ENCODE data around the gene IFNB1. TPM values are rescaled to one million over a fixed set of nuclear protein-coding genes. Genes with fewer than 3 reads are reported as not detected.

Gene IFNB1
- total and polyA plus RNA-seq, 2 of the 4 experiments (the other 2 are of a cell fraction): not detected

GRCh38 chr9:21081451-21081850 is 3.7 kb upstream of the IFNB1 start:
- H2BK15ac ChIP-seq (ENCODE audit: low read depth, low read length): no peak overlapping the region
- ATAC-seq (ENCODE audit: low read depth) (no peak), DNase-seq (no peak)
- H3K27me3 ChIP-seq (ENCODE audit: control insufficient read depth, insufficient read depth, low read length): no peaks in the 10 kb centered on the region; the same call in 1 of the 2 replicates
- intact Hi-C loops (cut with micrococcal nuclease): no loop called here
- H3K18ac ChIP-seq (ENCODE audit: low read depth, low read length): no peak overlapping the region
- in situ Hi-C loops (cut with MboI; ENCODE audit: low sequenced_read_pairs): no loop called here
- H3K36me3 ChIP-seq (ENCODE audit: control insufficient read depth, insufficient read depth, low read length): no peaks in the 10 kb centered on the region
- no CpG with 5 or more reads among the region's 2 CpGs for WGBS, 2 experiments (ENCODE audit: extremely low coverage in 2 of 2, insufficient read length in 1 of 2)
- no peak overlapping the region for H3K23ac ChIP-seq (ENCODE audit: low read depth, low read length)
- H2BK120ac ChIP-seq (ENCODE audit: low read depth, low read length): no peak overlapping the region
- H4K8ac ChIP-seq (ENCODE audit: low read depth in 2 of 2, low read length in 2 of 2): no peak overlapping the region
- no peak overlapping the region for H2BK20ac ChIP-seq (ENCODE audit: low read depth, low read length)
- no peak overlapping the region for H2AFZ ChIP-seq (replicated peaks; ENCODE audit: low read length, poor library complexity)
- no peak overlapping the region for H3K27ac ChIP-seq (ENCODE audit: insufficient read depth, low read length)
- H3K9ac ChIP-seq (ENCODE audit: low read depth, low read length): no peak overlapping the region
- no peaks in the 10 kb centered on the region for H3K79me1 ChIP-seq (ENCODE audit: low read depth in 1 of 2, low read length in 2 of 2)
- no peak overlapping the region for H3K56ac ChIP-seq (ENCODE audit: extremely low read depth, insufficient read depth, low read length)
- CTCF ChIA-PET: no interaction called here
- no peak overlapping the region for H2BK5ac ChIP-seq (ENCODE audit: low read depth, low read length, poor library complexity, severe bottlenecking)
- H3K4me2 ChIP-seq (ENCODE audit: low read depth, low read length): no peak overlapping the region
- no peaks in the 10 kb centered on the region for H3K9me3 ChIP-seq (ENCODE audit: control insufficient read depth, insufficient read depth, low read length)
- no peak for TF ChIP-seq MXI1 (IDR thresholded peaks at IDR 0.05; ENCODE audit: borderline replicate concordance, low read depth, low read length)
- TF ChIP-seq POLR2A (IDR thresholded peaks at IDR 0.05; ENCODE audit: low read depth, low read length): no peak
- TF ChIP-seq CEBPB (IDR thresholded peaks at IDR 0.05; ENCODE audit: low read depth, low read length): no peak
- TF ChIP-seq CTCF (conservative IDR thresholded peaks at IDR 0.05; ENCODE audit: low read depth, low read length): no peak
- TF ChIP-seq NFE2L2 (IDR thresholded peaks at IDR 0.05; ENCODE audit: low read depth, low read length): no peak
- no peak for TF ChIP-seq FOS (IDR thresholded peaks at IDR 0.05; ENCODE audit: low read depth, low read length)
- no peak for TF ChIP-seq MAFK (IDR thresholded peaks at IDR 0.05; ENCODE audit: low read depth, low read length)
- no peak for TF ChIP-seq BHLHE40 (IDR thresholded peaks at IDR 0.05; ENCODE audit: low read depth, low read length)
- no peak for TF ChIP-seq MAZ (IDR thresholded peaks at IDR 0.05; ENCODE audit: borderline replicate concordance, low read depth, low read length)
- no peak for TF ChIP-seq RFX5 (IDR thresholded peaks at IDR 0.05; ENCODE audit: low read depth, low read length)
- H3K14ac ChIP-seq (replicated peaks; ENCODE audit: low read depth, low read length): no peak overlapping the region
- H4K5ac ChIP-seq (ENCODE audit: low read depth, low read length): no peak overlapping the region
- no peak overlapping the region for H2AK5ac ChIP-seq (ENCODE audit: low read depth, low read length)
- H3K9me1 ChIP-seq (ENCODE audit: insufficient read depth, low read length): no peaks in the 10 kb centered on the region
- H4K20me1 ChIP-seq (ENCODE audit: insufficient read depth, low read length): no peaks in the 10 kb centered on the region
- H3K4ac ChIP-seq (ENCODE audit: low read depth, low read length): no peak overlapping the region
- H2AK9ac ChIP-seq (replicated peaks; ENCODE audit: low read depth, low read length, poor library complexity): no peak overlapping the region
- POLR2A ChIA-PET (ENCODE audit: unreplicated experiment): no interaction called here
- dilution Hi-C loops (cut with HindIII; ENCODE audit: low sequenced_read_pairs, unreplicated experiment): no loop called here
- BruUV-seq (replicated peaks): no TSS peak
- H4K91ac ChIP-seq (ENCODE audit: insufficient read depth, low read depth, low read length): no peak overlapping the region
- no peak overlapping the region for H3K4me3 ChIP-seq (ENCODE audit: insufficient read depth, low read depth, low read length)
- no peaks in the 10 kb centered on the region for H3K4me1 ChIP-seq (ENCODE audit: control insufficient read depth, insufficient read depth, low read length)

All from IMR-90 (cell line).